ENCODE results near the gene CCDC177. TPM values are rescaled to one million over a fixed set of nuclear protein-coding genes. Genes with fewer than 3 reads are reported as not detected.
"Not testable (repeated sequence)": the region's sequence is repeated elsewhere in the genome, so short reads cannot be mapped to it uniquely, and the experiment has no call there.

The CCDC177 gene
- total and polyA plus RNA-seq, 12 donors = 0.03 TPM; not detected in 11

GRCh38 chr14:69600304-69600891 lies 25.7 kb upstream of the CCDC177 start:
- H3K4me1 ChIP-seq = no peaks in the 10 kb centered on the region
- H3K9me3 ChIP-seq = no peaks in the 10 kb centered on the region
- 77 to 83% methylated on average over 3 of the region's 3 CpGs for WGBS, 2 donors
- no peak for TF ChIP-seq CTCF (IDR thresholded peaks at IDR 0.05)
- intact Hi-C loops (cut with DNase I) = loop anchor here in 2 of 10 donors (5.0 kb wide), 1 partner anchor 127 kb away; no protein-coding TSS in a partner anchor
- no peaks in the 10 kb centered on the region for H3K36me3 ChIP-seq
- H3K27me3 ChIP-seq = no peaks in the 10 kb centered on the region
- H3K27ac ChIP-seq = no peak overlapping the region
- ATAC-seq = no peak
- no peak for DNase-seq
- H3K4me3 ChIP-seq = no peak overlapping the region

GRCh38 chr14:69599431-69599830 lies 24.8 kb upstream of the CCDC177 start:
- H3K9me3 ChIP-seq; H3K36me3 ChIP-seq; H3K27ac ChIP-seq; H3K4me3 ChIP-seq; H3K27me3 ChIP-seq; DNase-seq; intact Hi-C loops (cut with DNase I); H3K4me1 ChIP-seq; ATAC-seq: not testable (repeated sequence)
- WGBS, 2 donors = 83 to 94% methylated on average over 5 of the region's 5 CpGs

- TF ChIP-seq CTCF (IDR thresholded peaks at IDR 0.05) = no peak
- no peaks in the 10 kb centered on the region for H3K36me3 ChIP-seq
- ATAC-seq = no peak
- H3K27ac ChIP-seq = no peak overlapping the region
- no peak for DNase-seq
- H3K4me3 ChIP-seq = no peak overlapping the region
- intact Hi-C loops (cut with DNase I) = no loop called here
- H3K27me3 ChIP-seq = no peaks in the 10 kb centered on the region
- no peaks in the 10 kb centered on the region for H3K9me3 ChIP-seq
- WGBS, 2 donors = 95 to 97% methylated on average over 5 of the region's 5 CpGs
- peaks cover 0 to 8% (median 0%) of the 10 kb centered on the region in 9 donors for H3K4me1 ChIP-seq
Measured at GRCh38 chr14:69595336-69595735, 20.7 kb upstream of the CCDC177 start.

- TF ChIP-seq CTCF (IDR thresholded peaks at IDR 0.05) = no peak
- DNase-seq (no peak), ATAC-seq (no peak)
- intact Hi-C loops (cut with DNase I) = no loop called here
- Histone ChIP-seq H3K4me1 (peaks cover 0 to 8% (median 0%) of the 10 kb centered on the region in 9 donors), H3K27me3 (no peaks in the 10 kb centered on the region), H3K4me3 (no peak overlapping the region), H3K9me3 (no peaks in the 10 kb centered on the region), H3K27ac (no peak overlapping the region), H3K36me3 (no peaks in the 10 kb centered on the region)
- whole genome bisulfite sequencing, 2 donors = 95% methylated on average over 6 of the region's 6 CpGs
Measured at GRCh38 chr14:69594846-69595245, 20.2 kb upstream of the CCDC177 start.

- ATAC-seq (peak in 7 of 8 donors; percentile 37 to 81 (median 58)), DNase-seq (peak in 1 of 2 donors; percentile 34)
- 50 to 51% methylated on average over 6 of the region's 6 CpGs for WGBS, 2 donors
- Histone ChIP-seq H3K36me3 (no peaks in the 10 kb centered on the region), H3K9me3 (no peaks in the 10 kb centered on the region), H3K27ac (peak overlapping the region in 1 of 10 donors; percentile 40), H3K27me3 (no peaks in the 10 kb centered on the region), H3K4me1 (peaks cover 0 to 8% (median 0%) of the 10 kb centered on the region in 9 donors), H3K4me3 (peak overlapping the region in 3 of 10 donors; percentile 7 to 33 (median 8))
- intact Hi-C loops (cut with DNase I) = no loop called here
- no peak for TF ChIP-seq CTCF (IDR thresholded peaks at IDR 0.05)
Measured at GRCh38 chr14:69593018-69593677, 18.5 kb upstream of the CCDC177 start.
